Measurements from ENCODE around the gene ZNF473. TPM values are rescaled to one million over a fixed set of nuclear protein-coding genes. Genes with fewer than 3 reads are reported as not detected.

ZNF473 gene
- total RNA-seq, 1 donor from 2014 or later = 2.4 TPM

DNA sequence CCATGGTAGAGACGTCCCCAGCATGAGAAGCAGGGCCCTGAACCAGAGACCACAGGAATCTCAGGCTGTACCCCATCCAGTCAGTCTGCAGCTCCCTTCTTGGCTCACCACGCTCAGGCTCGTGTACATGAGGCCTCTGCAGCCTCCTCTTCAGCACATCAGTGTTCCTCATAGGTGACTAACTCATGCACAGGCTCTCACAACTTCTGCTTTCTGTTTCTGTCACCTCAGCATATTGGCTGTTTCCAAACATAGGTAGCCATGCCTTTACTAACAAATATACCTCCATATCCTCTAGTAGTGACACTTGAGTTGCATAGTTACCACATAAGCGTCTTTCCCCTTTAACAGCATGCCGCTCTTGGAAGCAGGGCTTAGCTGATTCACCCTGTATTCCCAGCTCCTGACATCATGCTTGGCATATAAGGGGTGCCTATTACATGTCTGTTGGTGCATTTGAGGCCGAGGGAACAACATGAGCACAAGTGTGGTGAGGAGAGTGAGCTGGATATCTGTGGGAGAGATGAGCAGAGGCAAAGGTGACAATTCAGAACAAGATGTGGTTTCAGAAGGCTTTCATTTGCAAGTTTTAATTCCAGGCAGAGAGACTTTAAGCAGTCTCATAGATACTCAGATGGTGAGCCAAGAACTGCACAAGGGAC lies 16.7 kb downstream of the ZNF473 start:
- H3K36me3 ChIP-seq = peaks cover 97% of the 10 kb centered on the region
- intact Hi-C loops (cut with micrococcal nuclease) = no loop called here
- H3K4me3 ChIP-seq = no peak overlapping the region
- H3K27me3 ChIP-seq (ENCODE audit: low read depth) = no peaks in the 10 kb centered on the region
- H3K27ac ChIP-seq (replicated peaks) = no peak overlapping the region
- no peaks in the 10 kb centered on the region for H3K4me1 ChIP-seq
- H3K9me3 ChIP-seq (replicated peaks) = peaks cover 46% of the 10 kb centered on the region
- DNase-seq = no peak
- TF ChIP-seq CTCF (IDR thresholded peaks at IDR 0.05; ENCODE audit: borderline replicate concordance) = no peak

GRCh38 chr19:50043967-50044366 lies 18.2 kb downstream of the ZNF473 start:
- no peaks in the 10 kb centered on the region for H3K4me1 ChIP-seq
- peaks cover 92% of the 10 kb centered on the region for H3K36me3 ChIP-seq
- no peak for DNase-seq
- no peak overlapping the region for H3K27ac ChIP-seq (replicated peaks)
- intact Hi-C loops (cut with micrococcal nuclease) = no loop called here
- H3K9me3 ChIP-seq (replicated peaks) = peaks cover 61% of the 10 kb centered on the region
- no peak overlapping the region for H3K4me3 ChIP-seq
- H3K27me3 ChIP-seq (ENCODE audit: low read depth) = no peaks in the 10 kb centered on the region
- no peak for TF ChIP-seq CTCF (IDR thresholded peaks at IDR 0.05; ENCODE audit: borderline replicate concordance)

DNA sequence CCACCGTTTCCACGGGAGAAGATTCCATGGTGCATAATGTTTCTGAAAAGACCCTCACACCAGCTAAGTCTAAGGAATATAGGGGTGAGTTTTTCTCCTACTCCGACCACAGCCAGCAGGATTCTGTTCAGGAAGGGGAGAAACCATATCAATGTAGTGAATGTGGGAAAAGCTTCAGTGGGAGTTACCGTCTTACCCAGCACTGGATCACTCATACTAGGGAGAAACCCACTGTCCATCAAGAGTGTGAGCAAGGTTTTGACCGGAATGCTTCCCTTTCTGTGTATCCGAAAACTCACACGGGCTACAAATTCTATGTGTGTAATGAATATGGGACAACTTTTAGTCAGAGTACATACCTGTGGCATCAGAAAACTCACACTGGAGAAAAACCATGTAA lies 19.1 kb downstream of the ZNF473 start:
- no peak overlapping the region for H3K27ac ChIP-seq (replicated peaks)
- no peak for TF ChIP-seq CTCF (IDR thresholded peaks at IDR 0.05; ENCODE audit: borderline replicate concordance)
- no peak overlapping the region for H3K4me3 ChIP-seq
- no peaks in the 10 kb centered on the region for H3K27me3 ChIP-seq (ENCODE audit: low read depth)
- H3K4me1 ChIP-seq = peaks cover under 1% of the 10 kb centered on the region
- intact Hi-C loops (cut with micrococcal nuclease) = no loop called here
- peaks cover 83% of the 10 kb centered on the region for H3K36me3 ChIP-seq
- peaks cover 66% of the 10 kb centered on the region for H3K9me3 ChIP-seq (replicated peaks)
- no peak for DNase-seq

DNA sequence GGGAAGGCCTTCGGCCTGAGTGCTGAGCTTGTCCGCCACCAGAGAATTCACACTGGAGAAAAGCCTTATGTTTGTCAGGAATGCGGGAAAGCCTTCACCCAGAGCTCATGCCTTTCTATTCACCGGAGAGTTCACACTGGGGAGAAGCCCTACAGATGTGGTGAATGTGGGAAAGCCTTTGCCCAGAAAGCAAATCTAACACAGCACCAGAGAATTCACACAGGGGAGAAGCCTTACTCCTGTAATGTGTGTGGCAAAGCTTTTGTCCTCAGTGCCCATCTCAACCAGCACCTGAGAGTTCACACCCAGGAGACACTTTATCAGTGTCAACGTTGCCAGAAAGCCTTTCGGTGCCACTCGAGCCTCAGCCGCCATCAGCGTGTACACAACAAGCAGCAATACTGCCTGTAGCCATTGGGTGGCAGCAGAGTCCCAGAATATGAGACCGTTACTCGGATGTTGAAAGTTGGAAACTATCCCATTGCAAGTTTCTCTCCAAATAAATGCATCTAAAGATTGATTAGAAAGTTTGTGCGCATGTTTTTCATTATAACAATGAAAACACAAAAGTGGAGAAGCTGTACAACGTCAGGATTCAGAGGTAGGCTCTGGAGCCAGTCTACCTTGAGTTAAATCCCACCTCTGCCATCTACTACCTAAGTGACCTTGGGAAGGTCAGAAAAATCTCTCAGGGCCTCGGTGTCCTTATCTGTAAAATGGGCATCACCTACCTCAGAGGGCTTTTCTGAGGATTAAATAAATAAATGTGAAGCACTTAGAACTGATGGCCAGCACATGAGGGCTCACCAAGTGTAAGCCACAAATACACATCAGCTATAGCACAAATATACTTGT lies 21.1 kb downstream of the ZNF473 start:
- Histone ChIP-seq H3K27ac (replicated peaks) (no peak overlapping the region), H3K4me1 (peaks cover 16% of the 10 kb centered on the region), H3K9me3 (replicated peaks) (peaks cover 66% of the 10 kb centered on the region), H3K36me3 (peaks cover 63% of the 10 kb centered on the region), H3K27me3 (ENCODE audit: low read depth) (no peaks in the 10 kb centered on the region), H3K4me3 (no peak overlapping the region)
- peak; percentile 68 for TF ChIP-seq CTCF (IDR thresholded peaks at IDR 0.05; ENCODE audit: borderline replicate concordance)
- intact Hi-C loops (cut with micrococcal nuclease) = no loop called here
- peak; percentile 42 for DNase-seq

DNA sequence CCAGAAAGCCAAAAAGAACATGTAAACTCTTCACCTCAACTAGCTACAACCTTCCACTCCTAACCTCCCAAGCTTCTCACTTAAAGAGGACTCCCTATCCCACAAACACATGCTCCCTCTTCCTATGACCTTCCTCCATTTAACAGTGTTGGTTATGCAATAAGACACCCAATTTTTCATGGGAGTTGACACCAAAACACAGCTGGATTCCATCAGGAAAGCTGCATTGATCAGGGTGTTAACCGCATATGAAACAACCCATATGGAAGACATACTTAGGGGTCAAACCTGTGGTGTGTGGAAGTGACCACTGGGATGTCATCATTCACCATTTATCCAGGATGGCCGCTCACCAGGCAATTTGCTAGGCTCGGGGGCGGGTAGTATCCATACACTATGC lies 21.9 kb downstream of the ZNF473 start:
- intact Hi-C loops (cut with micrococcal nuclease) = no loop called here
- DNase-seq = no peak
- no peak overlapping the region for H3K27ac ChIP-seq (replicated peaks)
- peaks cover 66% of the 10 kb centered on the region for H3K9me3 ChIP-seq (replicated peaks)
- peaks cover 55% of the 10 kb centered on the region for H3K36me3 ChIP-seq
- H3K4me1 ChIP-seq = peaks cover 16% of the 10 kb centered on the region
- TF ChIP-seq CTCF (IDR thresholded peaks at IDR 0.05; ENCODE audit: borderline replicate concordance) = no peak
- no peak overlapping the region for H3K4me3 ChIP-seq
- H3K27me3 ChIP-seq (ENCODE audit: low read depth) = no peaks in the 10 kb centered on the region

Measured in left ventricle myocardium inferior (tissue), 1 donor.